Astrocyte (in vitro differentiated cells and primary cell): ENCODE measurements around the gene PATJ.

ENCODE experiments used
- CTCF ChIP-seq: IDR thresholded peaks from 2 replicates; pipeline ENCODE4 v1.5.1; 2011; ENCODE audit warnings: low read depth, mild to moderate bottlenecking, inconsistent platforms, low read length, moderate library complexity; ENCODE audit not compliant: insufficient read depth
- EZH2 ChIP-seq: IDR thresholded peaks from 2 replicates; pipeline ENCODE4 v1.6.1; 2012; ENCODE audit warnings: mild to moderate bottlenecking, low read length, inconsistent platforms; ENCODE audit not compliant: insufficient read depth

- TF ChIP-seq EZH2 (no peak), CTCF (no peak)
Observed at GRCh38 chr1:61727544-61727943, 14.7 kb upstream of the PATJ start.
